Measurements from ENCODE around the gene SLC8A3. TPM values are rescaled to one million over a fixed set of nuclear protein-coding genes. Genes with fewer than 3 reads are reported as not detected.

SLC8A3 gene
- total RNA-seq, 1 donor, result not detected

DNA sequence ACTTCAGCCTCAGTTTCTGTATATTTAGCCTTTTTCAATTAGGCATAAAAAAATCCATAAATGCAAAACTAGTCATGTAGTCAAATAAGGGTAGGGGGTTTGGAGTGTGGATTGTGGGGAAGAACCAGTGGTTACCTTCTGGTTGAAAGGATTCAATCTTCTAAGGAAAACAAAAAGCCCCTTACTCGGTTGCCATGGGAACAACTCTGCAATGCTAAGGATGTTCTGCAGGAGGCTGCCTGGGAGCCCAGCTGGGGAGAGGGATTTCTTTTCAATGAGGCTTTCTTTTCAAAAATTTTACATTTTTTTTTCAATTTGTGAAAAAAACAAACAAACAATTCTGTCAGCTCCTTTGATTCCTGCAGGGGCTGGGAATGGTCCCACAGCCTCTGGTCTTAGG lies 67.2 kb downstream of the SLC8A3 start:
- H3K4me3 ChIP-seq (ENCODE audit: low read depth, low read length), result no peak overlapping the region
- TF ChIP-seq, protein P1, sequence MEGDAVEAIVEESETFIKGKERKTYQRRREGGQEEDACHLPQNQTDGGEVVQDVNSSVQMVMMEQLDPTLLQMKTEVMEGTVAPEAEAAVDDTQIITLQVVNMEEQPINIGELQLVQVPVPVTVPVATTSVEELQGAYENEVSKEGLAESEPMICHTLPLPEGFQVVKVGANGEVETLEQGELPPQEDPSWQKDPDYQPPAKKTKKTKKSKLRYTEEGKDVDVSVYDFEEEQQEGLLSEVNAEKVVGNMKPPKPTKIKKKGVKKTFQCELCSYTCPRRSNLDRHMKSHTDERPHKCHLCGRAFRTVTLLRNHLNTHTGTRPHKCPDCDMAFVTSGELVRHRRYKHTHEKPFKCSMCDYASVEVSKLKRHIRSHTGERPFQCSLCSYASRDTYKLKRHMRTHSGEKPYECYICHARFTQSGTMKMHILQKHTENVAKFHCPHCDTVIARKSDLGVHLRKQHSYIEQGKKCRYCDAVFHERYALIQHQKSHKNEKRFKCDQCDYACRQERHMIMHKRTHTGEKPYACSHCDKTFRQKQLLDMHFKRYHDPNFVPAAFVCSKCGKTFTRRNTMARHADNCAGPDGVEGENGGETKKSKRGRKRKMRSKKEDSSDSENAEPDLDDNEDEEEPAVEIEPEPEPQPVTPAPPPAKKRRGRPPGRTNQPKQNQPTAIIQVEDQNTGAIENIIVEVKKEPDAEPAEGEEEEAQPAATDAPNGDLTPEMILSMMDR (IDR thresholded peaks at IDR 0.05; ENCODE audit: insufficient read depth, low read depth, low read length), result no peak
- DNase-seq (ENCODE audit: low read depth), result no peak

DNA sequence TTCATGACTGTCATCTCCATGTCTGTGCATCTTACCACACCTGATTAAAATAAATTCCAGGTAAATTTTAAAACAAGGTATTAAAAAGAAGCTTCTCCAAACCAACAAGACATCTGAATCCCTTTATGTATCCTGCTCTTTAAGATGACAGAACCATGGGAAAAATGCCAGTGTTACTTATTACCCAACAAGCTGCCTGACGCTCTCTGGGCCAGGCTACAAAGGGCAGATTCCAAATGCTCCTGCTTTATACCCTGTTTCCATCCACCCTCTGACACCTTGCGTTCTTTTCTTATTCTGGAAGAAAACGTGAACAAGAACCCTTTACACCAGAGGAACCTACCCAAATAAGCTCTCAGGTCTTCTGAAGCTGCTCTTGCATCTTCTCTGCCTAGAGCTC lies 70.7 kb downstream of the SLC8A3 start:
- TF ChIP-seq, protein P1 (IDR thresholded peaks at IDR 0.05; ENCODE audit: insufficient read depth, low read depth, low read length), result no peak
- no peak overlapping the region for H3K4me3 ChIP-seq (ENCODE audit: low read depth, low read length)
- no peak for DNase-seq (ENCODE audit: low read depth)

DNA sequence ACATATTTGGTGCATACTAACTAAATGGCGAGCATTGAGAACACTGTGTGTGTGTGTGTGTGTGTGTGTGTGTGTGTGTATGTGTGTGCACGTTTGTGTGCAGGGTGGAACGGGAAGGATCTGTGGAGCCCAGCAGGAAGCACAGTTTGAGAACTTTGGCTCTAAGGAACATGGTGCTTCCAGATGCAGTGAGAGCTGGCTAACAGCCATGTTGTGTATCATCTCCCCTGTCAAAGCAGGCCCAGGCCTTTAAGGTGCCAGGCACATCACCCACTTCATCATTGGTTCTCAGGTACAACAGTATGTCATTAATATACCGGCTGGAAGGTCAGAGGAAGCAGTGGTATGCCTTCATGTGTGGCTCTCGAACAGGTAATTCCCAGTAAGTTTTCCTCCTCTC lies 72.5 kb downstream of the SLC8A3 start:
- H3K4me3 ChIP-seq (ENCODE audit: low read depth, low read length), result no peak overlapping the region
- no peak for DNase-seq (ENCODE audit: low read depth)
- TF ChIP-seq, protein P1 (IDR thresholded peaks at IDR 0.05; ENCODE audit: insufficient read depth, low read depth, low read length), result no peak

DNA sequence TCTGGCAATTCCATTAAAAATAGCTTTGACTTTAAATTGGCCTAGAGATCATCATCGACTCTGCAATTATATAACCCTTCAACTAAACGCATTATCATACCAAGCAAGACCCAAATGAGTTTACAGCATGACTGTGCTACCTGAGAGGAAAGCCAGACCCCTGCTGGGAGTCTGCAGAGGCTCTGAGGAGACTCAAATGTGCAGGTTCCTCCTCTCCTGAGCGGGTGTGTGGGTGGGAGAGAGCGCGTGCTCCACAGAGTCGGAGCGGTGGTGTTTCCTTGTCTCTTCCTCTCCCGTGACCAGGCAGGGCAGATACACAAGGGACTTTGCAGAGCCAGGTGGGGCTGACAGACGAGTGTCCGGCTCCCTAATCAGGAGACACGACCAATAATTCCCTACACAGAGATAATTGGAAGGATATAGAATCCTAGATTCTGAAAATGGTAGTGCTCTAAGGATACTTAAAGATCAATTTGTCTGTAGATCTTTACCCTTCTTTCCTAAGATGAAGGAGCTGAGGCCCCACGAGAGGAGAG lies 74.1 kb downstream of the SLC8A3 start:
- TF ChIP-seq, protein P1 (IDR thresholded peaks at IDR 0.05; ENCODE audit: insufficient read depth, low read depth, low read length), result no peak
- no peak overlapping the region for H3K4me3 ChIP-seq (ENCODE audit: low read depth, low read length)
- DNase-seq (ENCODE audit: low read depth), result no peak

DNA sequence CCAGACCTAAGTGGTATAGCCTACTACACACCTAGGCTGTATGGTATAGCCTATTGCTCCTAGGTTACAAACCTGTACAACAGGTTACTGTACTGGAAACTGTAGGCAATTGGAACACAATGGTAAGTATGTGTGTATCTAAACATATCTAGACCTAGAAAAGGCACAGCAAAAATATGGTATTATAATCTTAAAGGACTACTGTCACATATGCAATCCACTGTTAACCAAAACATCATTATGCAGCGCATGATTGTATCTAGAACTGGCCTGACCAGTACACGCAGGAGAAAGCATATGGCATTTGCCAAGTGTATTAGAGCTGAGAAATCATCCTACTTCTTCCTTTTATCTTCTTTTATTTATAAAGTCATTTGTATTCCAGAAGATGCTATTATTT lies 75.5 kb downstream of the SLC8A3 start:
- no peak for DNase-seq (ENCODE audit: low read depth)
- TF ChIP-seq, protein P1 (IDR thresholded peaks at IDR 0.05; ENCODE audit: insufficient read depth, low read depth, low read length), result no peak
- H3K4me3 ChIP-seq (ENCODE audit: low read depth, low read length), result no peak overlapping the region

DNA sequence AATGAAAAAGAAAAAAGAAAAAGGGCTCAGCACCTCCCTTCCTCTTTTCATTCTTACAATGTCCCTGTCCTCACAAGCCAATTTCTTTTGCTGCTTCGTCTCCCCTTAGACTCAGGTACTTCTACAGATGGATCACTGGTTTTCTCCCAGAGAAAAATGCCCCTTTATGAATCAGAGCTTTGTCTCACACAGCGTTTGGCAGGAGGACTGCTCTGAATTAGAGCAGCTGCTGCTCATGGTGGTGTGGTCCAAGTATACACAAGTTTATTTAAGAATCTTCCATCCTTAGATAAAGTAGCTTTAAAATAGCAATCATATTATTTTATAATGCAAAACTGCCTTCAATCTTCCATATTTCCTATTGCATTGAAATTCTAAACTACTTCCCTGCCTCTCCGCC lies 80.3 kb downstream of the SLC8A3 start:
- DNase-seq (ENCODE audit: low read depth), result no peak
- TF ChIP-seq, protein P1 (IDR thresholded peaks at IDR 0.05; ENCODE audit: insufficient read depth, low read depth, low read length), result no peak
- H3K4me3 ChIP-seq (ENCODE audit: low read depth, low read length), result no peak overlapping the region

DNA sequence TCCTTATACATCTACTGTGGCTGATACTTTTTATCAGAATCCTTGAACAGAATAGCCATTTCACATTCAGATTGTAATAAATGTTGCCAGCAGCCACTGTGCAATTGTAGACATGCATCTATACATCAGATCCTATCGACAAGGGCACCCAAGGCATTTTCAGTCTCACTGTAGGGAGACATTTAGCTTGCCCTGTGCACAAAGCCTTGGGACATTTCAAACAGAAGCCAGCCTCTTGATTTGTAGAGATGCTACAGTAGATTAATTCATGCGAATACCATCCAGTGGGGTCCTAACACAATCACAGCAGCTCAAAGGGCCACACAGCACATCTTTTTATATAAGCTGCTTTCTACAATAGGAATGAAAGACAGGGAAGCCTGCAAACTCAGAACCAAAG lies 81.4 kb downstream of the SLC8A3 start:
- TF ChIP-seq, protein P1 (IDR thresholded peaks at IDR 0.05; ENCODE audit: insufficient read depth, low read depth, low read length), result no peak
- DNase-seq (ENCODE audit: low read depth), result no peak
- no peak overlapping the region for H3K4me3 ChIP-seq (ENCODE audit: low read depth, low read length)

Measured in fibroblast of villous mesenchyme (primary cell).